ENCODE results near the gene RAB7A.

RAB7A gene

GRCh38 chr3:128814519-128815317 lies 88.7 kb downstream of the RAB7A start:
- no peak for TF ChIP-seq ZFX (IDR thresholded peaks at IDR 0.05)
- TF ChIP-seq CTCF (conservative IDR thresholded peaks at IDR 0.05): no peak
- no peak overlapping the region for H3K27ac ChIP-seq

- TF ChIP-seq ZFX (IDR thresholded peaks at IDR 0.05): no peak
- TF ChIP-seq CTCF (conservative IDR thresholded peaks at IDR 0.05): no peak
- no peak overlapping the region for H3K27ac ChIP-seq
Measured at GRCh38 chr3:128815318-128816064, 89.5 kb downstream of the RAB7A start.

GRCh38 chr3:128818186-128818787 lies 92.3 kb downstream of the RAB7A start:
- H3K27ac ChIP-seq: no peak overlapping the region
- TF ChIP-seq CTCF (conservative IDR thresholded peaks at IDR 0.05) (no peak), ZFX (IDR thresholded peaks at IDR 0.05) (no peak)

GRCh38 chr3:128820252-128820839 lies 94.4 kb downstream of the RAB7A start:
- no peak overlapping the region for H3K27ac ChIP-seq
- no peak for TF ChIP-seq ZFX (IDR thresholded peaks at IDR 0.05)
- no peak for TF ChIP-seq CTCF (conservative IDR thresholded peaks at IDR 0.05)

GRCh38 chr3:128823008-128823407 lies 97.0 kb downstream of the RAB7A start:
- H3K27ac ChIP-seq: no peak overlapping the region
- TF ChIP-seq ZFX (IDR thresholded peaks at IDR 0.05) (no peak), CTCF (conservative IDR thresholded peaks at IDR 0.05) (no peak)

GRCh38 chr3:128823631-128824030 lies 97.6 kb downstream of the RAB7A start:
- TF ChIP-seq ZFX (IDR thresholded peaks at IDR 0.05): no peak
- TF ChIP-seq CTCF (conservative IDR thresholded peaks at IDR 0.05): no peak
- H3K27ac ChIP-seq: no peak overlapping the region
